ENCODE results near the gene SH3BP5.

GRCh38 chr3:15339001-15339400, 6.6 kb upstream of the SH3BP5 start:
- TF ChIP-seq CTCF (IDR thresholded peaks at IDR 0.05) (no peak), POLR2A (IDR thresholded peaks at IDR 0.05) (no peak)

Measured in Peyer's patch (tissue), 4 donors.